Measurements from ENCODE around the gene PLCG1.

The PLCG1 gene

DNA sequence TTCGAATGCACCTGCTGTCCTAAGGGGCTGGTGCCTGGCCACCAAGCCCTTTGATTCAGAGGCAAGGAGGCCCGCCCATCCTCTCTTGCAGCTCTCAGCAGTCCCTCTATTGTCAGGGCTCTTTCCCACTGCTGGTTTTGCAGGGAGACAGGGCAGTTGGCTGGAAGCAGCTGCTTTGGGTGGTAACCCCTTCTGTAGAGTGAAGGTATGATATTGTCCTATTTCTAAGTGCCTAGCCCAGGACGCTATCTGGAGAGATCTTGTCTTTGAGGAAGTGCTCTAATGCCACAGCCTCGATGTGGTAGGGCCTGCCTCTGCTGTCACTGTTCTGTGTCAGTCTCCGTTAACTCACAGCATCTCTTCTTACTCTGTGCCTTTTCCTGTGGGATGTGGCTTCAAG lies 5.6 kb downstream of the PLCG1 start:
- TF ChIP-seq, protein P1, sequence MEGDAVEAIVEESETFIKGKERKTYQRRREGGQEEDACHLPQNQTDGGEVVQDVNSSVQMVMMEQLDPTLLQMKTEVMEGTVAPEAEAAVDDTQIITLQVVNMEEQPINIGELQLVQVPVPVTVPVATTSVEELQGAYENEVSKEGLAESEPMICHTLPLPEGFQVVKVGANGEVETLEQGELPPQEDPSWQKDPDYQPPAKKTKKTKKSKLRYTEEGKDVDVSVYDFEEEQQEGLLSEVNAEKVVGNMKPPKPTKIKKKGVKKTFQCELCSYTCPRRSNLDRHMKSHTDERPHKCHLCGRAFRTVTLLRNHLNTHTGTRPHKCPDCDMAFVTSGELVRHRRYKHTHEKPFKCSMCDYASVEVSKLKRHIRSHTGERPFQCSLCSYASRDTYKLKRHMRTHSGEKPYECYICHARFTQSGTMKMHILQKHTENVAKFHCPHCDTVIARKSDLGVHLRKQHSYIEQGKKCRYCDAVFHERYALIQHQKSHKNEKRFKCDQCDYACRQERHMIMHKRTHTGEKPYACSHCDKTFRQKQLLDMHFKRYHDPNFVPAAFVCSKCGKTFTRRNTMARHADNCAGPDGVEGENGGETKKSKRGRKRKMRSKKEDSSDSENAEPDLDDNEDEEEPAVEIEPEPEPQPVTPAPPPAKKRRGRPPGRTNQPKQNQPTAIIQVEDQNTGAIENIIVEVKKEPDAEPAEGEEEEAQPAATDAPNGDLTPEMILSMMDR (IDR thresholded peaks at IDR 0.05), result no peak

DNA sequence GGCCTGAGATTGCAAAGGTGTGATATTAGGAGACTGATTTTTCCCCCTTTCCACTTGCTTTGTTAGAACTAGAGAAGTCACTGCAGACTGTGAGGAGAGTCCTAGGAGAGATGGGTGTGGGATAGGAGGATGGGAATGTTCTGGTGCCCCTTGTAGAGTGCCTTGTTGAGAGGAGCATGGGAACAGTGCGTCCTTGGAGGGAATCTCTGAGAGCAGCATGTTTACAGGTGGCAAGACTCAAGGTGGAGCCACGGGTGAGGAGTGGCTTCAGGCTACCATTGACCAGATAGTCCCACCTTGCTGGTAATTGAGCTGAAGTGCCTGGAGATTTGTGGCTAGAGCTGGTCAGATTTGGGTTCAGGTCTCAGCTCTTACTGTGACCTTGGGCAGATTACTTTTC lies 6.0 kb downstream of the PLCG1 start:
- TF ChIP-seq, protein P1 (IDR thresholded peaks at IDR 0.05), result no peak

GRCh38 chr20:41145317-41145716 lies 8.0 kb downstream of the PLCG1 start:
- TF ChIP-seq, protein P1 (IDR thresholded peaks at IDR 0.05), result no peak

GRCh38 chr20:41145821-41146620 lies 8.7 kb downstream of the PLCG1 start:
- TF ChIP-seq, protein P1 (IDR thresholded peaks at IDR 0.05), result no peak

DNA sequence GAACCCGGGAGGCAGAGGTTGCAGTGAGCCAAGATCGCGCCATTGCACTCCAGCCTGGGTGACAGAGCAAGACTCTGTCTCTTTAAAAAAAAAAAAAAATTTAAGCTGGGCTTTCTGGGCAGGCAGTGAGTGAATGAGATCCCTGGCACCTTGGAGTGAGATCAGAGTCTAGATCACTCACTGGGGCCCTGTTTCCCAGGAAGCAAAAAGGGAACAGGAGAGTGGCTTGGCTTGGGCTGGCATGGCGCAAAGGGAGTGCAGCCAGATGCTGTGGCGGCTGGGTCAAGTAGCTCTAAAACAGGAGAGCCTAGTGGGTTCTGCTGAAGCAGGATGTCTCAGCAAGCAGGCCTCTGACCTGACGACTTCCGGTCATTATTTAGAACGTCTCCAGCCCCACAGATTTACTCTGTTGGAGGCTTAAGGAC lies 10.4 kb downstream of the PLCG1 start:
- TF ChIP-seq, protein P1 (IDR thresholded peaks at IDR 0.05), result no peak

GRCh38 chr20:41148942-41149341 lies 11.6 kb downstream of the PLCG1 start:
- TF ChIP-seq, protein P1 (IDR thresholded peaks at IDR 0.05), result no peak

- TF ChIP-seq, protein P1 (IDR thresholded peaks at IDR 0.05), result no peak
These were observed 13.3 kb downstream of the PLCG1 start for GRCh38 chr20:41150664-41151063.
